Measurements from ENCODE around the gene ADH4.

- TF ChIP-seq CTCF (IDR thresholded peaks at IDR 0.05) (no peak), POLR2A (IDR thresholded peaks at IDR 0.05) (no peak)
These were observed 43.2 kb downstream of the ADH4 start for GRCh38 chr4:99100876-99101275.
